GM10266 (cell line): Measurements from ENCODE around the gene YPEL1.

Experiments used
- DNase-seq: peaks from one replicate; pipeline ENCODE4 v3.0.0; 2012; ENCODE audit errors: extremely low spot score
- TF ChIP-seq, protein P1 (sequence below): IDR thresholded peaks from 2 replicates; pipeline ENCODE4 v1.5.1; 2012; ENCODE audit warnings: mild to moderate bottlenecking, low read depth; ENCODE audit not compliant: control insufficient read depth, insufficient read depth; ENCODE audit errors: missing control alignments

The YPEL1 gene

DNA sequence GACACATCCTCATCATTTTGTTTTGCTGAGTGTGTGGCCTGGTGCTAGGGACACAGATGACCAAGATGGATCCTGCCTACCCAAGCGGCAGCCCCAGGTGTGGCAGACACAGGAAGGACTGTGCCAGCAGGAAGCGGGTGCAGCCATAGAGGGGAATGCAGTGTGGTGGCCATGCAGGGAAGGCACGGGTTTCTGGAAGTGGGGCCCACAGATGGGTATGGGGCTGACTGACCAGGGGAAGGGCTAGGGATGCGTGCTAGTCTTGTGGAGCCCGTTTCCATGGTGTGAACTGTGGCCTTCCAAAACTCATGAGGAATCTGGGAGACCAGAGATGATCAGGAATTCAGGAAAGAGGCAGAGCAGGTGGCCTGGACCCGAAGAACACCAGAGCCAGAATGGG, 33.5 kb downstream of the YPEL1 start:
- TF ChIP-seq, protein P1, sequence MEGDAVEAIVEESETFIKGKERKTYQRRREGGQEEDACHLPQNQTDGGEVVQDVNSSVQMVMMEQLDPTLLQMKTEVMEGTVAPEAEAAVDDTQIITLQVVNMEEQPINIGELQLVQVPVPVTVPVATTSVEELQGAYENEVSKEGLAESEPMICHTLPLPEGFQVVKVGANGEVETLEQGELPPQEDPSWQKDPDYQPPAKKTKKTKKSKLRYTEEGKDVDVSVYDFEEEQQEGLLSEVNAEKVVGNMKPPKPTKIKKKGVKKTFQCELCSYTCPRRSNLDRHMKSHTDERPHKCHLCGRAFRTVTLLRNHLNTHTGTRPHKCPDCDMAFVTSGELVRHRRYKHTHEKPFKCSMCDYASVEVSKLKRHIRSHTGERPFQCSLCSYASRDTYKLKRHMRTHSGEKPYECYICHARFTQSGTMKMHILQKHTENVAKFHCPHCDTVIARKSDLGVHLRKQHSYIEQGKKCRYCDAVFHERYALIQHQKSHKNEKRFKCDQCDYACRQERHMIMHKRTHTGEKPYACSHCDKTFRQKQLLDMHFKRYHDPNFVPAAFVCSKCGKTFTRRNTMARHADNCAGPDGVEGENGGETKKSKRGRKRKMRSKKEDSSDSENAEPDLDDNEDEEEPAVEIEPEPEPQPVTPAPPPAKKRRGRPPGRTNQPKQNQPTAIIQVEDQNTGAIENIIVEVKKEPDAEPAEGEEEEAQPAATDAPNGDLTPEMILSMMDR: no peak
- DNase-seq: no peak

- TF ChIP-seq, protein P1: no peak
- DNase-seq: no peak
Measured at GRCh38 chr22:21701384-21701971, 34.1 kb downstream of the YPEL1 start.

GRCh38 chr22:21700822-21701221, 34.8 kb downstream of the YPEL1 start:
- no peak for DNase-seq
- TF ChIP-seq, protein P1: no peak

DNA sequence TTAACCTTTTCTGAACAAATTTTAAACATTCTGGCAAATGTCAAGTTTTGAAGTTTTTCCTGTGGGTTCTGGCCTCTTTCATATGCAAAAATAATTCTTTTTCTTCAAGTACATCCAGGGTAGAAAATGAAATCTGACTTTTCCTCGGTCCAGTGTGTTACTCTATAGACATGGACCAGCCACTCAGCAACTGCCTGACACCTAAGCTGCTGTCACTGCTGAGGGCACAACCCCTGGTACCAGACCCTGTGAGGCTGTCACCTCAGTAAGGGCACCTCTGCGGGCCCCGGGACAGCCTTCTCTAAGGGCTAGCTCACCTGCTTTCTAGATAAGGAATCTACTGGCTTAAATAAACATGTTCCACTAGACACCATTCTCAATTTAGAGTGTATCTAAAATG, 36.0 kb downstream of the YPEL1 start:
- DNase-seq: no peak
- TF ChIP-seq, protein P1: no peak

DNA sequence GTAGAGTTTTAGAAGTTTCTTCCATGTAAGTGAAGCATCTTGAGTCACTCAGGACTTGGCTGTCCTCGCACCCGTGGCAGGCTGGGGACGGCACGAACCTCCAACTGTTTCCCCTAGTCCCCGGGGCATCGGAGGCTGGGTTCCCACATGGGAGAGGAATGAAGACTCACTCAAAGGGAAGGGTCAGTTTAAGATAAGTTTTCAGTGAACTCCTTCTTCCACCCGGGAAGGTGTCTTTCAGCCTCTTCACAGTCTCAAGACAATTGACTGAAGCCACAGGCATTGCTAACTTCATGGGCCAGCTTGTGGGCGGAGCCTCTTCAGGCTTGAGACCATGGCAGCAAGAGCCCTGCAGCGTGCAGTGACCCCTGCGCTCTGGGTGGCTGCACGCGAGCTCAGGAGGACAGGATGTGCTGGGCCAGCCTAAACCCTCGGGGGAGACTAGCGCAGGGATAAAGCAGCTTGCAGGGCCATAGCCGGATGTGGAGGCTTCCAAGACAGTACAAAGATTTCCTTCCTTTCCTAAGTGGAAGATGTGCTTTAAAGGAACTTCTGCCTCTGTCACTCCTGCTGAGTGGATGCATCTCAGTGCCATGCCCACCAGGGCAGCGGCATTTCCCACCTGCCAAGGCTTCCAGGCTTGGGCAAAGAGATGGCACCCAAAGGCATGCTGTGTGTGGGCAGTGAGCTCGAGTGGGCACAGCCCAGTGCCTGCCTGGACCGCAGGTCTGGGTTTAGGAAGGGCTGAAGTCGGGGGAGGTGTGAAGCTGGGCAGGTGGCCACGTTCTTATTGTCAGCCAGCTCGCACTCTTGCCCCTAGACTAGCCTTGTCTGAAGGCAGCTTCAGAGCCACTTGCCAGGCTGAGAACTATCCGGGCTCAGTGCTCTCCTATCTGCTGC, 36.9 kb downstream of the YPEL1 start:
- no peak for DNase-seq
- TF ChIP-seq, protein P1: no peak

GRCh38 chr22:21697880-21698279, 37.7 kb downstream of the YPEL1 start:
- TF ChIP-seq, protein P1: no peak
- no peak for DNase-seq
